Measurements from ENCODE around the gene NPHS2. TPM values are rescaled to one million over a fixed set of nuclear protein-coding genes. Genes with fewer than 3 reads are reported as not detected.

The NPHS2 gene
- not detected for total RNA-seq (2021; fragmentation: NEBNext Ultra II Directional; extraction: Animal tissue kit (Norgen Biotek cat#: 25700))
- long read RNA-seq, result 0 reads

DNA sequence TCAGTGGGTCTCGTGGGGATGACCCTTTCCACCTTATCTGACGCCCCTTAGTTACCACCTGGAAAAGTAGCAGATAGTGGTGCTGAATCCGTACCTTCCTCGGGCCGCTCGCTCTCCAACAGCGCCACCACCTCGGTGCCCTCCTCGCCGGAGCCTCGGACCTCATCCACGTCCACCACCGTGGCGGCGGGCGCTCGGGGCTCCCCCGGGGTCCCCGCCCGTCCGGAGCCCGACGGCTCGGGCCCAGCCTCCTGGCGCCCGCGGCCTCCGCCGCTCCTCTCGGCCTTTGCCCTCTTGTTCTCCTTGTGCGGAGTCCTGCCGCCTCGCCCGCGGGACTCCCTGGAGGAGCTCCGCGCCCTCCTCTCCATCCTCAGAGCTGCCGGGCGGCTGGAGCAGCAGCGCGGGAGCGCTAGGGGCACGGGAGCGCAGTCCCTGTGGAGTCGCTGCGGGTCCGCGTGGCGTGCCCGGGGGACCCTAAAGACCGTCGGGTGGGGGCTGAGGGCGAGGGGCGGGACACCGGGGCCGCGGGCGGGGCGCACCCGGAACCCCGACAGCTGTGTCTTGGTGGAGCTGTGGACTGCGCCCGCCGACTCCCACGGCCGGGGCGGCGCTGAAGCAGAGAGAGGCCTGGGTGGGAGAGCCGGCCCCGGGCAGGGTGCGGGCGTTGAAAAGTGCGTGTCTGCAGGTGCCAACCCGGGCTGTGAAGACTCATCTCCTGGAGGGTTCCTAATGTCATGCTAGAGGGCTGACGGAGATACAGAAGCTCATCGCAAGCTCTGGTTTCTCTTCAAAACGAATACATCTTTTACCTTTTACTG, at the start of gene NPHS2:
Gene NPHS2 (minus strand): TSS at position 452 of the 818 bp plus-strand sequence. CDS start 84 bp downstream, at position 368.
- peaks cover 24% of the 10 kb centered on the region for H3K27me3 Mint-ChIP-seq (ENCODE audit: insufficient read depth)

GRCh38 chr1:179612361-179612760, 36.6 kb upstream of the NPHS2 start:
- peaks cover 2% of the 10 kb centered on the region; the same call in 1 of the 2 replicates for H3K27me3 Mint-ChIP-seq (ENCODE audit: insufficient read depth)
- H3K27ac Mint-ChIP-seq, result no peak overlapping the region
- H3K4me1 Mint-ChIP-seq (ENCODE audit: low read depth), result no peaks in the 10 kb centered on the region
- no peak for DNase-seq
- TF ChIP-seq, protein P1, sequence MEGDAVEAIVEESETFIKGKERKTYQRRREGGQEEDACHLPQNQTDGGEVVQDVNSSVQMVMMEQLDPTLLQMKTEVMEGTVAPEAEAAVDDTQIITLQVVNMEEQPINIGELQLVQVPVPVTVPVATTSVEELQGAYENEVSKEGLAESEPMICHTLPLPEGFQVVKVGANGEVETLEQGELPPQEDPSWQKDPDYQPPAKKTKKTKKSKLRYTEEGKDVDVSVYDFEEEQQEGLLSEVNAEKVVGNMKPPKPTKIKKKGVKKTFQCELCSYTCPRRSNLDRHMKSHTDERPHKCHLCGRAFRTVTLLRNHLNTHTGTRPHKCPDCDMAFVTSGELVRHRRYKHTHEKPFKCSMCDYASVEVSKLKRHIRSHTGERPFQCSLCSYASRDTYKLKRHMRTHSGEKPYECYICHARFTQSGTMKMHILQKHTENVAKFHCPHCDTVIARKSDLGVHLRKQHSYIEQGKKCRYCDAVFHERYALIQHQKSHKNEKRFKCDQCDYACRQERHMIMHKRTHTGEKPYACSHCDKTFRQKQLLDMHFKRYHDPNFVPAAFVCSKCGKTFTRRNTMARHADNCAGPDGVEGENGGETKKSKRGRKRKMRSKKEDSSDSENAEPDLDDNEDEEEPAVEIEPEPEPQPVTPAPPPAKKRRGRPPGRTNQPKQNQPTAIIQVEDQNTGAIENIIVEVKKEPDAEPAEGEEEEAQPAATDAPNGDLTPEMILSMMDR (IDR thresholded peaks at IDR 0.05), result no peak
- H3K36me3 Mint-ChIP-seq (ENCODE audit: low read depth), result no peaks in the 10 kb centered on the region
- H3K4me3 Mint-ChIP-seq, result no peak overlapping the region
- H3K9me3 Mint-ChIP-seq, result no peaks in the 10 kb centered on the region

More for the DNA sequence above, at the start of gene NPHS2:
- no peak for DNase-seq
- no peaks in the 10 kb centered on the region; the same call in 1 of the 2 replicates for H3K4me1 Mint-ChIP-seq (ENCODE audit: low read depth)
- H3K9me3 Mint-ChIP-seq, result no peaks in the 10 kb centered on the region
- H3K4me3 Mint-ChIP-seq, result no peak within 1 kb of the TSS
- no peaks in the 10 kb centered on the region for H3K36me3 Mint-ChIP-seq (ENCODE audit: low read depth)
- TF ChIP-seq, protein P1 (IDR thresholded peaks at IDR 0.05), result no peak
- H3K27ac Mint-ChIP-seq, result no peak within 1 kb of the TSS

DNA sequence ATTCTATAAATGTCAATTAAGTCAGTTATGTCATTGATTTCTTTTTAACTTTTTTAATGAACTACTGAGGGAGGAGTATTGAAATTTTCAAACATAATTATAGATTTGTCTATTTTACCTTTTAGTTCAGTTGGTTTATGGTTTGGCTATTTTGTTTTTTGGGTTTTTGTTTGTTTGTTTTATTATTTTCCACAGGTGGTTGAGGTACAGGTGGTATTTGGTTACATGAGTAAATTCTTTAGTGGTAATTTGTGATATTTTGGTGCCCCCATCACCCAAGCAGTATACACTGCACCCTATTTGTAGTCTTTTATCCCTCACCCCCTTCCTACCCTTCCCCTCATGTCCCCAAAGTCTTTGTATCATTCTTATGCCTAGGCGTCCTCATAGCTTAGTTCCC, 25.3 kb upstream of the NPHS2 start:
- Mint-ChIP-seq H3K4me3 (no peak overlapping the region), H3K4me1 (ENCODE audit: low read depth) (no peaks in the 10 kb centered on the region), H3K27me3 (ENCODE audit: insufficient read depth) (no peaks in the 10 kb centered on the region; the same call in 1 of the 2 replicates), H3K27ac (no peak overlapping the region), H3K36me3 (ENCODE audit: low read depth) (no peaks in the 10 kb centered on the region), H3K9me3 (no peaks in the 10 kb centered on the region)
- TF ChIP-seq, protein P1 (IDR thresholded peaks at IDR 0.05), result no peak
- DNase-seq, result no peak

DNA sequence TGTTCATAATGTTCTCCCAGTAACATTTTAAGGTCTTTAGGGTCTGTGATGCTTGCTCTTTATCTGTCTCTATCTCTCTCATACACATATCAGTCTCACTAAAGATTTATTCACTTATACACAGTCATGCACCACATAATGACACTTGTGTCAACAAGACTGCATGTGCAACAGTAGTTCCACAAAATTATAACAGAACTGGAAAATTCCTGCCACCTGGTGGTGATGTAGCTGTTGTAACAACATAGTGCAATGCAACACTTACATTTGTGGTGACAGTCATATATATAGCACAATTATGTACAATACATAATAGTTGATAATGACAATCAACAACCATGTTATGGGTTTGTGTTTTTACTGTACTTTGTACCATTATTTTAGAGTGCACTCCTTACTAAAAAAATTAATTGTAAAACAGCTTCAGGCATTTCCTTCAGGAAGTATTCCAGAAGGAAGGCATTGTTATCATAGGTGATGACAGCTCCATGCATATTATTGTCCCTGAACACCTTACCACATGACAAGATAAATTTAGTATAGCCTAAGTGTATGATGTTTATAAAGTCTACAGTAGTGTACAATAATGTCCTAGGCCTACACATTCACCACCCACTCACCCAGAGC, 24.0 kb upstream of the NPHS2 start:
- Mint-ChIP-seq H3K27me3 (ENCODE audit: insufficient read depth) (no peaks in the 10 kb centered on the region; the same call in 1 of the 2 replicates), H3K36me3 (ENCODE audit: low read depth) (no peaks in the 10 kb centered on the region), H3K9me3 (no peaks in the 10 kb centered on the region), H3K4me3 (no peak overlapping the region), H3K27ac (no peak overlapping the region), H3K4me1 (ENCODE audit: low read depth) (no peaks in the 10 kb centered on the region)
- TF ChIP-seq, protein P1 (IDR thresholded peaks at IDR 0.05), result peak; percentile 75
- DNase-seq, result peak; percentile 30

DNA sequence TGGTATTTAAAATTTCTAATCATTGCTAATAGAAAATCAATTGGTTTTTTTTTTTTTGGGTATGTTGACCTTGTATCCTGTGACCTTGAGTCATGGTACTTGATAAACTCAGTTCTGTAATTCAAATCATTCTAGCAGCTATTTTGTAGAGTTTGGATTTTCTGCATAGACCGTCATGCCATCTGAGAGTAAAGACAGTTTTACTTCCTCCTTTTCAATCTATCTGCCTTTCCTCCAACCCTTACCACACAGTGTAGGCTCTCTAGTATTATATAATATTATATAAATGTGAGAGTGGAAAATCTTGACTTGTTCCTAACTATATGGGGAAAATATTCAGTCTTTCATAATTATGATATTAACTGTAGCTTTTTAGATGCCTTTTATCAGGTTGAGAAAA, 22.9 kb upstream of the NPHS2 start:
- Mint-ChIP-seq H3K27ac (no peak overlapping the region), H3K36me3 (ENCODE audit: low read depth) (no peaks in the 10 kb centered on the region), H3K4me3 (no peak overlapping the region), H3K9me3 (no peaks in the 10 kb centered on the region), H3K4me1 (ENCODE audit: low read depth) (no peaks in the 10 kb centered on the region), H3K27me3 (ENCODE audit: insufficient read depth) (no peaks in the 10 kb centered on the region; the same call in 1 of the 2 replicates)
- DNase-seq, result no peak
- TF ChIP-seq, protein P1 (IDR thresholded peaks at IDR 0.05), result no peak
